Cerebellar cortex (tissue), 1 donor: ENCODE results near the gene IRX5.
A peak's percentile ranks its signal among the peaks of the same experiment; 100 is the strongest.

ENCODE experiments used
- DNase-seq: peaks from one replicate; pipeline ENCODE4 v3.0.0-alpha.2; 2015; ENCODE audit warnings: low spot score

IRX5 gene

DNA sequence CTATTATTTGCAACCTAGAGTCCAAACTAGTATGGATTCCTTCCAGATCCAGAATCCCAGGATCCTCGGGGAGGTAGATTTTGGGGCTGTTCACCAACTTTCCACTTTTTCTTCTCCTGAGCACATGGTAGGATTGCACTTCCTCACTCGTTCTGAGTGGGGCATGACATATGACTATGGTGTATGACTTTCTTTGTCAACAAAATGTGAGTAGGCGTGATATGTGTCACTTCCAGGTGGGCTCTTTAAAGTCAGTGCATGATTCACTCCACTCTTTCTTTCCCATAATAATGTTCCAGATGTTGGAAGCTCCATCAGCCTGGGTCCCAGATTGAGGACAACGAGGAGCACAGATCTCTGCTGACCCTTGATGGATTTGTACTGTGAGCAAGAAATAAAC lies 21.5 kb downstream of the IRX5 start:
- DNase-seq: no peak

- DNase-seq: no peak
Observed at GRCh38 chr16:54953461-54953860, 22.8 kb downstream of the IRX5 start.

DNA sequence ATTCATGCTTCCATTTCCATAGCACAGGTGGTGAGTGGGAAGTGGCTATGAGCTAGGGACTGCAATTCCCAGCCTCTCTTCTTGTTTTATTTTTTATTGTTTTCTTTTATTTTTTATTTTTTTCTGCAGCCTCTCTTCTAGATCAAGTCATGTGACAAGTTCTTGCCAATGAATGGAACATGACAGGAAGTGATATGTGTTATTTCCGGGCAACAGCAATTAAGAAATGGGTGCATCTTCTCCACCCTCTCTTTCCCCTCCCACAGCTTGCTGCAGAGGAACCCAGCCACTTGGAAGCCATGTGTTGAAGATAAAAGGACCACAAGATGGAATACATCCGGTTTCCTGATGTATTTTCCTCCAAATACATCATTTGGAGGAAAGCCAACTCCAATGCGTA lies 23.6 kb downstream of the IRX5 start:
- DNase-seq: no peak

DNA sequence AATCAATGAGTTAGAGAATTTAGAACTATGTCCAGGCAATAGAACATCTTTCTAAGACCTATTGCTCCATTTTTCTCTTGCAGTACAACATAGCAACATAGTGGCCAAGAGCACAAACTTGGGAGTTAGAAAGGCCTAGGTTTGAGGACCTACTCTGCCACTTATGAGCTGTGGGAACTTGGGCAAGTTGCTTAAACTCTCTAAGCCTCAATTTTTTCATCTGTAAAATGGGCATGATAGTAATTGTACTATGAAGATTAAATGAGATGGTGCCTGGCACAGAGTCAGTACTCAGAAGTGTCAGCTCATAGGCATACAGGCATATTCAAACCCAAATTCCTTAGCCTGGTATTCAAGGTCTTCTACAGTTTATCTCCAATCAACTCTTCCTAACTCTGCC lies 25.1 kb downstream of the IRX5 start:
- DNase-seq: no peak

GRCh38 chr16:54957403-54958166 lies 26.9 kb downstream of the IRX5 start:
- DNase-seq: peak; percentile 15

- DNase-seq: no peak
Observed at GRCh38 chr16:54962045-54962444, 31.4 kb downstream of the IRX5 start.

DNA sequence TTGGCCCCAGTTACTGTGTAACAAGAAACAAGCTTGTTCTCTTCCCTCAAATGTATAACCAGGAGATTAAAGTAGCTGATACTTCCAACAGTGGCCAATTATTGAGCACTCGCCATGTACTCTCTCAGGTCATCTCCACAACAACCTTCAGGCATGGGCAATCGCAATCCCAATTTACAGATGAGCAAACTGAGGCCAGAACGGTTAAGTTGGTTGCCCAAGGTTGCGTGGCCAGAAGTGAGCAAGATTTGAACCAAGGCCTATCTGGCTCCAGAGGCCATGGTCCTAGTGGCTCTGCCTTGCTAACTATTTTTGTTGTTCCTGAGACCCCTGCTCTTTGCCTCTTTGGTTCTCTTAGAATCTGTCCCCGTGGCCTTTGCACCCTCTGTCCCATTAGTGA lies 33.6 kb downstream of the IRX5 start:
- DNase-seq: no peak

GRCh38 chr16:54965464-54965863 lies 34.8 kb downstream of the IRX5 start:
- DNase-seq: no peak

GRCh38 chr16:54968011-54968410 lies 37.3 kb downstream of the IRX5 start:
- no peak for DNase-seq

GRCh38 chr16:54968784-54969183 lies 38.1 kb downstream of the IRX5 start:
- DNase-seq: no peak

DNA sequence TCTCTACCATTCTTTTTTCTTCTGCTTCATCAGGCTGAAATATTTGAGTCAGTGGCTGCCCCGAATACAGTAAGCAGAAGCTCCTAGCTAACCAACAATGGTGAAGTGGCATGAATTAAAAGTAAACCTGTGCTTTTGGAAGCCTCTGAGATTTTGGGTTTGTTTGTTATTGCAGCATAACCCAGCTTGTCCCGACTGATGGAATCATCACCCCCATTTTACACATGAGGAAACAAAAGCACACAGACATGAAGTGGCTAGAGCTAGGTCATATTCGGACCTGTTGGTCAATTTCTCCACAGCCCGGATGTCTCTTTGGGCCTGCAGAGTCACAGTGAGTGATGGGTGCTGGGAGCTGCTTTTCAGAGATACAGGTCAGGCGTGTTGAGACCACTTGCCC lies 39.4 kb downstream of the IRX5 start:
- no peak for DNase-seq

- DNase-seq: no peak
Observed at GRCh38 chr16:54974367-54974766, 43.7 kb downstream of the IRX5 start.

GRCh38 chr16:54976651-54977200 lies 46.1 kb downstream of the IRX5 start:
- DNase-seq: no peak

GRCh38 chr16:54977211-54977610 lies 46.5 kb downstream of the IRX5 start:
- no peak for DNase-seq

GRCh38 chr16:54980821-54981220 lies 50.2 kb downstream of the IRX5 start:
- DNase-seq: no peak
